HEK293 (cell line): Measurements from ENCODE around the gene CCDC86.

Experiments used
- OSR2 ChIP-seq: fragments of 450-650 bp; formaldehyde crosslinking; IDR thresholded peaks from 2 replicates; pipeline ENCODE4 v1.5.1; 2016; ENCODE audit warnings: missing biosample characterization, missing genetic modification characterization
- SCRT1 ChIP-seq: fragments of 450-650 bp; formaldehyde crosslinking; IDR thresholded peaks from 2 replicates; pipeline ENCODE4 v1.5.1; 2016; ENCODE audit warnings: missing biosample characterization, missing genetic modification characterization, borderline replicate concordance
- ZBTB21 ChIP-seq: fragments of 450-650 bp; formaldehyde crosslinking; IDR thresholded peaks from 2 replicates; pipeline ENCODE4 v1.5.1; 2017; ENCODE audit warnings: missing biosample characterization, missing genetic modification characterization
- ZBTB48 ChIP-seq: fragments of 450-650 bp; formaldehyde crosslinking; IDR thresholded peaks from 2 replicates; pipeline ENCODE4 v1.5.1; 2016; ENCODE audit warnings: missing biosample characterization, missing genetic modification characterization
- ZNF132 ChIP-seq: fragments of 450-650 bp; formaldehyde crosslinking; IDR thresholded peaks from 2 replicates; pipeline ENCODE4 v1.5.1; 2017; ENCODE audit warnings: missing biosample characterization, missing genetic modification characterization, borderline replicate concordance
- ZNF133 ChIP-seq: fragments of 450-650 bp; formaldehyde crosslinking; IDR thresholded peaks from 2 replicates; pipeline ENCODE4 v1.5.1; 2016; ENCODE audit warnings: missing biosample characterization, missing genetic modification characterization
- ZNF221 ChIP-seq: fragments of 450-650 bp; formaldehyde crosslinking; IDR thresholded peaks from 2 replicates; pipeline ENCODE4 v1.5.1; 2017; ENCODE audit warnings: missing biosample characterization, missing genetic modification characterization, borderline replicate concordance
- ZNF223 ChIP-seq: fragments of 450-650 bp; formaldehyde crosslinking; IDR thresholded peaks from 2 replicates; pipeline ENCODE4 v1.5.1; 2016; ENCODE audit warnings: missing biosample characterization, missing genetic modification characterization
- ZNF239 ChIP-seq: fragments of 450-650 bp; formaldehyde crosslinking; IDR thresholded peaks from 2 replicates; pipeline ENCODE4 v1.5.1; 2016; ENCODE audit warnings: missing biosample characterization, missing genetic modification characterization
- ZNF24 ChIP-seq: fragments of 450-650 bp; formaldehyde crosslinking; IDR thresholded peaks from 2 replicates; pipeline ENCODE4 v1.5.1; 2016; ENCODE audit warnings: missing biosample characterization, missing genetic modification characterization
- ZNF266 ChIP-seq: fragments of 450-650 bp; formaldehyde crosslinking; IDR thresholded peaks from 2 replicates; pipeline ENCODE4 v1.5.1; 2016; ENCODE audit warnings: missing biosample characterization, missing genetic modification characterization, low read depth
- ZNF292 ChIP-seq: fragments of 450-650 bp; formaldehyde crosslinking; IDR thresholded peaks from 2 replicates; pipeline ENCODE4 v1.5.1; 2016; ENCODE audit warnings: low read depth, missing biosample characterization, missing genetic modification characterization, borderline replicate concordance
- ZNF335 ChIP-seq: fragments of 450-650 bp; formaldehyde crosslinking; conservative IDR thresholded peaks from 2 replicates; pipeline ENCODE4 v1.5.1; 2016; ENCODE audit warnings: missing biosample characterization, missing genetic modification characterization
- ZNF341 ChIP-seq: fragments of 450-650 bp; formaldehyde crosslinking; IDR thresholded peaks from 2 replicates; pipeline ENCODE4; 2016; ENCODE audit warnings: low read depth, missing biosample characterization, missing genetic modification characterization
- ZNF510 ChIP-seq: fragments of 450-650 bp; formaldehyde crosslinking; IDR thresholded peaks from 2 replicates; pipeline ENCODE4 v1.5.1; 2018; ENCODE audit warnings: mild to moderate bottlenecking, missing genetic modification characterization, missing biosample characterization; ENCODE audit not compliant: insufficient replicate concordance
- ZNF560 ChIP-seq: fragments of 450-650 bp; formaldehyde crosslinking; IDR thresholded peaks from 2 replicates; pipeline ENCODE4 v1.5.1; 2017; ENCODE audit warnings: missing biosample characterization, missing genetic modification characterization, borderline replicate concordance
- ZNF561 ChIP-seq: fragments of 450-650 bp; IDR thresholded peaks from 2 replicates; pipeline ENCODE4 v1.5.1; 2018; ENCODE audit warnings: missing biosample characterization, missing genetic modification characterization, borderline replicate concordance
- ZNF600 ChIP-seq: fragments of 450-650 bp; formaldehyde crosslinking; IDR thresholded peaks from 2 replicates; pipeline ENCODE4 v1.5.1; 2016; ENCODE audit warnings: missing biosample characterization, missing genetic modification characterization
- ZNF624 ChIP-seq: fragments of 450-650 bp; formaldehyde crosslinking; IDR thresholded peaks from 2 replicates; pipeline ENCODE4 v1.5.1; 2017; ENCODE audit warnings: missing biosample characterization, missing genetic modification characterization
- ZNF626 ChIP-seq: fragments of 450-650 bp; sonication (Bioruptor Pico); formaldehyde crosslinking; IDR thresholded peaks from 2 replicates; pipeline ENCODE4 v1.5.1; 2018; ENCODE audit warnings: missing biosample characterization, missing genetic modification characterization, inconsistent platforms
- ZNF654 ChIP-seq: fragments of 450-650 bp; formaldehyde crosslinking; IDR thresholded peaks from 2 replicates; pipeline ENCODE4 v1.5.1; 2016; ENCODE audit warnings: low read depth, missing biosample characterization, missing genetic modification characterization
- ZNF837 ChIP-seq: fragments of 450-650 bp; formaldehyde crosslinking; IDR thresholded peaks from 2 replicates; pipeline ENCODE4 v1.5.1; 2016; ENCODE audit warnings: missing biosample characterization, missing genetic modification characterization
- TF ChIP-seq, protein P1 (sequence below): fragments of 450-650 bp; formaldehyde crosslinking; IDR thresholded peaks from 2 replicates; pipeline ENCODE4 v1.5.1; 2016; ENCODE audit warnings: missing biosample characterization, missing genetic modification characterization
- TF ChIP-seq, protein P2 (sequence below): fragments of 450-650 bp; formaldehyde crosslinking; IDR thresholded peaks from 2 replicates; pipeline ENCODE4 v1.5.1; 2017; ENCODE audit warnings: missing biosample characterization, missing genetic modification characterization
- TF ChIP-seq, protein P3 (sequence below): fragments of 450-650 bp; formaldehyde crosslinking; IDR thresholded peaks from 2 replicates; pipeline ENCODE4 v1.5.1; 2016; ENCODE audit warnings: missing biosample characterization, missing genetic modification characterization
- TF ChIP-seq, protein P4 (sequence below): fragments of 450-650 bp; formaldehyde crosslinking; IDR thresholded peaks from 2 replicates; pipeline ENCODE4 v1.5.1; 2016; ENCODE audit warnings: missing biosample characterization, missing genetic modification characterization
- TF ChIP-seq, protein P5 (sequence below): fragments of 450-650 bp; formaldehyde crosslinking; IDR thresholded peaks from 2 replicates; pipeline ENCODE4 v1.5.0; 2017; ENCODE audit warnings: missing biosample characterization, missing genetic modification characterization, borderline replicate concordance
- TF ChIP-seq, protein P6 (sequence below): fragments of 450-650 bp; formaldehyde crosslinking; IDR thresholded peaks from 2 replicates; pipeline ENCODE4 v1.5.1; 2016; ENCODE audit warnings: missing biosample characterization, missing genetic modification characterization

CCDC86 gene

DNA sequence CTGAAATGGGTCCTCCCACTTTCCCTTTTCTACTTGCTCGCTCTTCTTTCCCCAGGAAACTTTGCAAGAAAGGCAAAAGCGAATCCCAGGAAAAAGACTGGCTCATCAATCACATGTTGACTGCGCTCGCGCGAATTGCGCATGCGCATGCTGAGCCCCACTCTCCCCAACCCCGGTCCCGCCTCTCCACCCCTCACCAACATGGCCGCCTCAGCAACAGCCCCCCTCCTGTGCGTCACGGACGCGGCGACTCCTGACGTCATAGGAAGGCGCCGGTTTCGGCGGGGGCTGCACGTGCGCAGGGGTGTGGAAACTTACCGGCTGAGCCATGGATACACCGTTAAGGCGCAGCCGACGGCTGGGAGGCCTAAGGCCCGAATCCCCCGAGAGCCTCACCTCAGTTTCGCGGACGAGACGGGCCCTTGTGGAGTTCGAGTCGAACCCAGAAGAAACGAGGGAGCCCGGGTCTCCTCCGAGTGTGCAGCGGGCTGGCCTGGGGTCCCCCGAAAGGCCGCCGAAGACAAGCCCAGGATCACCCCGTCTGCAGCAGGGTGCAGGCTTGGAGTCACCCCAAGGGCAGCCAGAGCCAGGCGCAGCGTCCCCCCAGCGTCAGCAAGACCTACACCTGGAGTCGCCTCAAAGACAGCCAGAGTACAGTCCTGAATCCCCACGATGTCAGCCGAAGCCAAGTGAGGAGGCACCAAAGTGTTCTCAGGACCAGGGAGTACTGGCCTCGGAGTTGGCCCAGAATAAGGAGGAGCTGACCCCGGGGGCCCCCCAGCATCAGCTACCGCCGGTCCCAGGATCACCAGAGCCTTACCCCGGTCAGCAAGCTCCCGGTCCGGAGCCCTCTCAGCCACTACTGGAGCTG, at the start of gene CCDC86 (continued):
- no peak for TF ChIP-seq ZBTB48 (tag by site-specific recombination)
- TF ChIP-seq, protein P1, sequence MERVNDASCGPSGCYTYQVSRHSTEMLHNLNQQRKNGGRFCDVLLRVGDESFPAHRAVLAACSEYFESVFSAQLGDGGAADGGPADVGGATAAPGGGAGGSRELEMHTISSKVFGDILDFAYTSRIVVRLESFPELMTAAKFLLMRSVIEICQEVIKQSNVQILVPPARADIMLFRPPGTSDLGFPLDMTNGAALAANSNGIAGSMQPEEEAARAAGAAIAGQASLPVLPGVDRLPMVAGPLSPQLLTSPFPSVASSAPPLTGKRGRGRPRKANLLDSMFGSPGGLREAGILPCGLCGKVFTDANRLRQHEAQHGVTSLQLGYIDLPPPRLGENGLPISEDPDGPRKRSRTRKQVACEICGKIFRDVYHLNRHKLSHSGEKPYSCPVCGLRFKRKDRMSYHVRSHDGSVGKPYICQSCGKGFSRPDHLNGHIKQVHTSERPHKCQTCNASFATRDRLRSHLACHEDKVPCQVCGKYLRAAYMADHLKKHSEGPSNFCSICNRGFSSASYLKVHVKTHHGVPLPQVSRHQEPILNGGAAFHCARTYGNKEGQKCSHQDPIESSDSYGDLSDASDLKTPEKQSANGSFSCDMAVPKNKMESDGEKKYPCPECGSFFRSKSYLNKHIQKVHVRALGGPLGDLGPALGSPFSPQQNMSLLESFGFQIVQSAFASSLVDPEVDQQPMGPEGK (tag by site-specific recombination) = peak; percentile 96
- no peak for TF ChIP-seq ZNF292
- TF ChIP-seq ZNF600 (tag by site-specific recombination) = no peak
- TF ChIP-seq, protein P2, sequence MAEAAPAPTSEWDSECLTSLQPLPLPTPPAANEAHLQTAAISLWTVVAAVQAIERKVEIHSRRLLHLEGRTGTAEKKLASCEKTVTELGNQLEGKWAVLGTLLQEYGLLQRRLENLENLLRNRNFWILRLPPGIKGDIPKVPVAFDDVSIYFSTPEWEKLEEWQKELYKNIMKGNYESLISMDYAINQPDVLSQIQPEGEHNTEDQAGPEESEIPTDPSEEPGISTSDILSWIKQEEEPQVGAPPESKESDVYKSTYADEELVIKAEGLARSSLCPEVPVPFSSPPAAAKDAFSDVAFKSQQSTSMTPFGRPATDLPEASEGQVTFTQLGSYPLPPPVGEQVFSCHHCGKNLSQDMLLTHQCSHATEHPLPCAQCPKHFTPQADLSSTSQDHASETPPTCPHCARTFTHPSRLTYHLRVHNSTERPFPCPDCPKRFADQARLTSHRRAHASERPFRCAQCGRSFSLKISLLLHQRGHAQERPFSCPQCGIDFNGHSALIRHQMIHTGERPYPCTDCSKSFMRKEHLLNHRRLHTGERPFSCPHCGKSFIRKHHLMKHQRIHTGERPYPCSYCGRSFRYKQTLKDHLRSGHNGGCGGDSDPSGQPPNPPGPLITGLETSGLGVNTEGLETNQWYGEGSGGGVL = peak; percentile 81
- no peak for TF ChIP-seq ZNF221 (tag by site-specific recombination)
- no peak for TF ChIP-seq ZNF654 (tag by site-specific recombination)
- no peak for TF ChIP-seq ZNF223 (tag by site-specific recombination)
- peak; percentile 45 for TF ChIP-seq ZNF341 (tag by site-specific recombination)
- TF ChIP-seq ZNF239 (tag by site-specific recombination) = no peak
- TF ChIP-seq ZNF560 (tag by site-specific recombination) = no peak
- no peak for TF ChIP-seq ZNF561 (tag by site-specific recombination)
- no peak for TF ChIP-seq ZNF133 (tag by site-specific recombination)
- no peak for TF ChIP-seq ZNF132 (tag by site-specific recombination)
- 0 out of 2 replicates have a peak, but pooled peaks have one; percentile 42 for TF ChIP-seq ZNF24 (tag by site-specific recombination)
- TF ChIP-seq ZBTB21 = peak; percentile 96
- no peak for TF ChIP-seq ZNF837
- no peak for TF ChIP-seq ZNF266 (tag by site-specific recombination)
- peak; percentile 98 for TF ChIP-seq SCRT1 (tag by site-specific recombination)
- TF ChIP-seq, protein P3, sequence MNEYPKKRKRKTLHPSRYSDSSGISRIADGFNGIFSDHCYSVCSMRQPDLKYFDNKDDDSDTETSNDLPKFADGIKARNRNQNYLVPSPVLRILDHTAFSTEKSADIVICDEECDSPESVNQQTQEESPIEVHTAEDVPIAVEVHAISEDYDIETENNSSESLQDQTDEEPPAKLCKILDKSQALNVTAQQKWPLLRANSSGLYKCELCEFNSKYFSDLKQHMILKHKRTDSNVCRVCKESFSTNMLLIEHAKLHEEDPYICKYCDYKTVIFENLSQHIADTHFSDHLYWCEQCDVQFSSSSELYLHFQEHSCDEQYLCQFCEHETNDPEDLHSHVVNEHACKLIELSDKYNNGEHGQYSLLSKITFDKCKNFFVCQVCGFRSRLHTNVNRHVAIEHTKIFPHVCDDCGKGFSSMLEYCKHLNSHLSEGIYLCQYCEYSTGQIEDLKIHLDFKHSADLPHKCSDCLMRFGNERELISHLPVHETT (tag by site-specific recombination) = peak; percentile 93
- peak; percentile 66 for TF ChIP-seq ZNF335
- no peak for TF ChIP-seq ZNF626
- no peak for TF ChIP-seq ZNF624 (tag by site-specific recombination)
- TF ChIP-seq ZNF510 = no peak
- TF ChIP-seq, protein P4, sequence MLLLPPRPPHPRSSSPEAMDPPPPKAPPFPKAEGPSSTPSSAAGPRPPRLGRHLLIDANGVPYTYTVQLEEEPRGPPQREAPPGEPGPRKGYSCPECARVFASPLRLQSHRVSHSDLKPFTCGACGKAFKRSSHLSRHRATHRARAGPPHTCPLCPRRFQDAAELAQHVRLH (tag by site-specific recombination) = no peak
- no peak for TF ChIP-seq OSR2 (tag by site-specific recombination)
- TF ChIP-seq, protein P5, sequence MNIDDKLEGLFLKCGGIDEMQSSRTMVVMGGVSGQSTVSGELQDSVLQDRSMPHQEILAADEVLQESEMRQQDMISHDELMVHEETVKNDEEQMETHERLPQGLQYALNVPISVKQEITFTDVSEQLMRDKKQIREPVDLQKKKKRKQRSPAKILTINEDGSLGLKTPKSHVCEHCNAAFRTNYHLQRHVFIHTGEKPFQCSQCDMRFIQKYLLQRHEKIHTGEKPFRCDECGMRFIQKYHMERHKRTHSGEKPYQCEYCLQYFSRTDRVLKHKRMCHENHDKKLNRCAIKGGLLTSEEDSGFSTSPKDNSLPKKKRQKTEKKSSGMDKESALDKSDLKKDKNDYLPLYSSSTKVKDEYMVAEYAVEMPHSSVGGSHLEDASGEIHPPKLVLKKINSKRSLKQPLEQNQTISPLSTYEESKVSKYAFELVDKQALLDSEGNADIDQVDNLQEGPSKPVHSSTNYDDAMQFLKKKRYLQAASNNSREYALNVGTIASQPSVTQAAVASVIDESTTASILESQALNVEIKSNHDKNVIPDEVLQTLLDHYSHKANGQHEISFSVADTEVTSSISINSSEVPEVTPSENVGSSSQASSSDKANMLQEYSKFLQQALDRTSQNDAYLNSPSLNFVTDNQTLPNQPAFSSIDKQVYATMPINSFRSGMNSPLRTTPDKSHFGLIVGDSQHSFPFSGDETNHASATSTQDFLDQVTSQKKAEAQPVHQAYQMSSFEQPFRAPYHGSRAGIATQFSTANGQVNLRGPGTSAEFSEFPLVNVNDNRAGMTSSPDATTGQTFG (tag by site-specific recombination) = no peak
- TF ChIP-seq, protein P6, sequence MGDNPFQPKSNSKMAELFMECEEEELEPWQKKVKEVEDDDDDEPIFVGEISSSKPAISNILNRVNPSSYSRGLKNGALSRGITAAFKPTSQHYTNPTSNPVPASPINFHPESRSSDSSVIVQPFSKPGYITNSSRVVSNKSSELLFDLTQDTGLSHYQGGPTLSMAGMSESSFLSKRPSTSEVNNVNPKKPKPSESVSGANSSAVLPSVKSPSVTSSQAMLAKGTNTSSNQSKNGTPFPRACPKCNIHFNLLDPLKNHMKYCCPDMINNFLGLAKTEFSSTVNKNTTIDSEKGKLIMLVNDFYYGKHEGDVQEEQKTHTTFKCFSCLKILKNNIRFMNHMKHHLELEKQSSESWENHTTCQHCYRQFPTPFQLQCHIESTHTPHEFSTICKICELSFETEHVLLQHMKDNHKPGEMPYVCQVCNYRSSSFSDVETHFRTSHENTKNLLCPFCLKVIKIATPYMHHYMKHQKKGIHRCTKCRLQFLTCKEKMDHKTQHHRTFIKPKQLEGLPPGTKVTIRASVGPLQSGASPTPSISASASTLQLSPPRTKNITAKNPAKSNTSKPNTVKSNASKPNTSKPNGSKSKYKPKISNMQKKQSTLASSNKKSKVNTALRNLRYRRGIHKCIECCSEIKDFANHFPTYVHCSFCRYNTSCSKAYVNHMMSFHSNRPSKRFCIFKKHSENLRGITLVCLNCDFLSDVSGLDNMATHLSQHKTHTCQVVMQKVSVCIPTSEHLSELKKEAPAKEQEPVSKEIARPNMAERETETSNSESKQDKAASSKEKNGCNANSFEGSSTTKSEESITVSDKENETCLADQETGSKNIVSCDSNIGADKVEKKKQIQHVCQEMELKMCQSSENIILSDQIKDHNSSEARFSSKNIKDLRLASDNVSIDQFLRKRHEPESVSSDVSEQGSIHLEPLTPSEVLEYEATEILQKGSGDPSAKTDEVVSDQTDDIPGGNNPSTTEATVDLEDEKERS = 0 out of 2 replicates have a peak, but pooled peaks have one; percentile 48
